SH-SY5Y (cell line): ENCODE measurements around the gene MAGEF1.

Experiments
- GATA2 ChIP-seq: IDR thresholded peaks from 2 replicates; pipeline ENCODE4 v1.6.1; 2011; ENCODE audit warnings: mild to moderate bottlenecking, low read depth, low read length
- GATA3 ChIP-seq: IDR thresholded peaks from 2 replicates; pipeline ENCODE4 v1.6.1; 2011; ENCODE audit warnings: low read depth, mild to moderate bottlenecking, low read length, moderate library complexity

Gene MAGEF1, protein sequence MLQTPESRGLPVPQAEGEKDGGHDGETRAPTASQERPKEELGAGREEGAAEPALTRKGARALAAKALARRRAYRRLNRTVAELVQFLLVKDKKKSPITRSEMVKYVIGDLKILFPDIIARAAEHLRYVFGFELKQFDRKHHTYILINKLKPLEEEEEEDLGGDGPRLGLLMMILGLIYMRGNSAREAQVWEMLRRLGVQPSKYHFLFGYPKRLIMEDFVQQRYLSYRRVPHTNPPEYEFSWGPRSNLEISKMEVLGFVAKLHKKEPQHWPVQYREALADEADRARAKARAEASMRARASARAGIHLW

DNA sequence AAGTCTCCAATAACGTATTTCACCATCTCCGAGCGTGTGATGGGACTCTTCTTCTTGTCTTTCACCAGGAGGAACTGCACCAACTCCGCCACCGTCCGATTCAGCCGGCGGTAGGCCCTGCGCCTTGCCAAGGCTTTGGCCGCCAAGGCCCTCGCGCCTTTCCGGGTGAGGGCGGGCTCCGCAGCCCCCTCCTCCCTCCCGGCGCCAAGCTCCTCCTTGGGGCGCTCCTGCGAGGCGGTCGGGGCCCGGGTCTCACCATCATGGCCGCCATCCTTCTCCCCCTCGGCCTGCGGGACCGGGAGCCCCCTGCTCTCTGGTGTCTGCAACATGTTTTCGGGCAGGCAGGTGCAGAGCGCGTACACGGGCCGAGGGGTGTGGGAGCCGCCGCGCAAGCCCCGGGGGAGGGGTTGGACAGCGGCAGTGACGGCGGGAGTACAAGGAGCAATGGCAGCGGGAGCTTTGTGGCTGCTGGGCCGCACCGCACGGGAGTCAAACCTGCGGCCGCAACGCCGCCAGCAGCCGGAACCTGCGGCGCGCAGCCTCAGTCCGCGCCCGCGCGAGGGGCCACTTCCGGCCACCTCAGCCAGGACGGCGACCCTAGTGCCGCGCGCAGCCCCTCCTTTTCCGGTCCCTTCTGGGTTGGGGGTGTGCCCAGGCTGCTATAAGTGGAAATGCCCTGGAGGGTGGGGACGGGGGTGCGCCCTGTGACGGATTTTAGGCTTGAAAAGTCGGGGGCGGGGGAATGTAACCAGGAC lies at the start of gene MAGEF1:
Gene MAGEF1 (minus strand): TSS at position 572 of the 755 bp plus-strand sequence. CDS start 243 bp downstream, at position 329.
- TF ChIP-seq GATA2 (no peak), GATA3 (no peak)

DNA sequence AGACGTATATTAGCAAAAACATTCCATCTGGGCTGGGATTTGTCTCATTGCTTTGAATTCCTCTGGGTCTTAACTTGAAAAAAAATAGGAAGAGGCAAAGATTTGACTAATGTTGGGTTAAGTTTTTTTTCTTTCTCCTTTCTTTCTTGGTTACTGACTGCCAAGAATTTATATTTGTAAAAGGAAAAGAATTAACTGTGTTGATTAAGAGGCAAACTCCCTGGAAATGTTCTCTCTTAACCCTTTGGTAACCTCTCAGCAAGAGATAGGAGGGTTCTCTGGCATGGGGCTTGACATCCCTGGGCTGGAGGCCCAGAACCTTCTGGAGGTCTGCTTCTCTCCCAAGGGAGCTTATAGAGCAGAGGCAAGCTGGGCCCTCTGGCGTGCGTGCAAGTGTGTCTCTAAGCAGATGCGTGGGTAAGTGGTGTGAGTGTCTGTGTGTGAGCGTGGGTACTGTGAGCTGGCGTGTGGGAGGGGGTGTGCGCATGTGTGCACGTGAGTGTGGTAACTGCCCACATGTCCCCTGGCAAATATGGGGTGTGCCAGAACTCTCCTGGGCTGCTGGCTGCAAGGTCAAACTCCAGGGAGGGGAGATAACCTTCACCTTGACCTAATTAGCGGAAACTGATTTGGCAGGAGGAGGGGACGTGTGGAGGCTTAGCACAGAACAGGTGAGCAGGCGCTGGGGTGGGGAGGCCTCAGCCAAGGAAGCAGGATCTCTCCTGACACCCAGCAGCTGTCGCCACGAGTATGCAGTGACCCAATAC lies 49.4 kb upstream of the MAGEF1 start:
- TF ChIP-seq GATA2 = no peak
- TF ChIP-seq GATA3 = no peak

DNA sequence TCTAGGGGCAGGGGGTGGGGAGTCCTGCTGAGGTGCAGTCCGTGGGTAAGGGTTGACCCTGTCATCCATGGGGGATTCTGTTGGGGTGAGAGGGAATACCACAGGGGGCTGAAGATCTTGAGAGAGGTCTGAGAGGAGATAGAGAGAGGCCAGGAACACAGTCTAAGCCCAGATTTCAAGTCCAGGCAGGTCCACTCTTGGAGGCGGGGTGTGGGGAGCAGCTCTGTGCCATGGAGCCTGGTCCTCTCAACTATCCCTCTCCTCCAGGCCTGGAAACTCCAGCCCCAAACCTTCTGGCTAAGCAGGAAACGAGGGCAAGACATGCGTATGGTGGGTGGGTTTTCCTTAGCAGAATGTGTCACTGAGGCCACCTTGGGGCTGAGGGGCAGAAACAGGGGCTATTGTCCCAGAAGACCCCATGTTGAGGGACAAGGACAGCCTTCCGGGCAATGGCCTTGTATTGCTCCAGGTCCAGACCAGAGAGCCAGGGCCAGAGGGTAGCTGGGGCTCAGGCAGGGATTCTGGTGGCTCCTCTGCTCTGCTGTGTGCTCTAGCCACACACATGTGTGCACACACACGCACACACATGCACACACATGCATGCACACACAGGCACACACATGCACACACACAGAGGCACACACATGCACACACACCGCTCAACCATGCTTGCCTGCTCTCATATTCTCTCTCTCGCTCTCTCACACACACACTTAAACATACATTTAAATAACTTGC lies 48.6 kb upstream of the MAGEF1 start:
- TF ChIP-seq GATA2 = no peak

DNA sequence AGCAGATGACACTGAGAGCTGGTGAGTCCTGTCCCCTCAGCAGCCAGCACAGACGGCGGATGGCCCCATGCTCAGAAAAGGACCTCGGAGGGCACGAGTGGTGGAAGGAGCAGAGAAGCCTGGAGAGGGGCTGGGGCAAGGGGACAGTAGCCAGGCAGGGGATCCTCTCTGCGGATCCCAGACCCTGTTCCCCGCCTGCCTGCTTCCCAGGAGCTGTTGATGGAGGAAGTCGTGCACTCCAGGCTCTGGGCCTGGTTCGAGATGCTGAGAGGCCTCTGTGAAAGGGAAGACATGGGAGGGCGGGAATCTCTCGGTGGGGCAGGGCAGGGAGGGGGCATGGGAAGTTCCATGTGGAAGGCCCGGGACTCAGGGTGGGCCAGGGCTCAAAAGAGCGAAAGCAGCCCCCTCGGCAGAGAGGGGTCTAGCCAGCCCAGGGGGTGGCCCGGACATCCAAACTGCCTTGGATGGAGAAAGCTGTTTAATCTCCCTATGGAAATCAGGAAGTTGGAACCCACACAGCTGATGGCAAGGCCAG lies 47.9 kb upstream of the MAGEF1 start:
- TF ChIP-seq GATA3 (no peak), GATA2 (no peak)

DNA sequence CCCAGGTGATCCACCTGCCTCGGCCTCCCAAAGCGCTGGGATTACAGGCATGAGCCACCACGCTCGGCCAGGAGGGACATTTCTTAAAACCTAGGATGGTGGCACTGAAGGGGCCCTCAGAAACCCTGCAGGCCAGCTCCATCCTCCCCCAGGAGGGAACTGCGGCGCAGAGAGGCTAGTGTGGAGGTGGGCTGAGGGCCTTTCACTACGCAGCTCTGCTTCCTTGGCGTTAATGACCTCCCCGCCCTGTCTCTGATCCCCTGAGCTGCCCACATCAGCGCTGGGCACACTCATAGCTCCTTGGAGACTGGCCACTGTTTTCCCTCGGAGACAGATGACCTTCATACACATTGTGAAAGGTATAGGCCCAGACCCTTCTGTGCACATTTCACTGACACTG lies 46.2 kb upstream of the MAGEF1 start:
- TF ChIP-seq GATA3 (no peak), GATA2 (no peak)

DNA sequence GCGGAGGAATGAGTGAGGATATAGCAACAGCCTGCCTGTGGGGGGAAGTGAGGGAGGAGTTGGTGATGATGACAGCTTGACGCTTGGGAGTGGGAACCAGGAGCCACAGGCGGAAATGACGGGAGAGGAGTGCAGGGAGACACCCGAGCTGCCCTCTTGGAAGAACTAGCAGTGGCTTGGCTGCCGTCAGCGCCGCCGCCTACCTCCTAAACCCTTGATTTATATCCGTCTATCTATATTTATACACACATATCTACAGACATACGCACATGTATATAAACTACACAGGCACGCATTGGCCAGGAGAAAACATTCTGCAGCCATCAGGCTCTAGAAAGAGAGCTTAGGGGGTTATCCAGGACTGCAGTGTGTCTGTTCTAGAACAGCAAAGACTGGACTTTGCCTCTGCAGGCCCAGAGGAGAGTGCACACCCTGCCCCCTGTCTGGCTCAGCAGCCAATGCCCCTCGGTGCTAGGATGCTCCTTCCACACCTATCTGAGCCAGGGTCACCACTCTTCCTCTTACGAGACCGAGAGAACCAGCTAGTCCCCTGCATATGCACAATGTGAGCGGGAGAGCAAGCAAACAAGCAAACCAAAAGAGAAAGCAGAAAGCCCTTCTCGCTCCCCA lies 45.3 kb upstream of the MAGEF1 start:
- no peak for TF ChIP-seq GATA2
- TF ChIP-seq GATA3 = no peak

DNA sequence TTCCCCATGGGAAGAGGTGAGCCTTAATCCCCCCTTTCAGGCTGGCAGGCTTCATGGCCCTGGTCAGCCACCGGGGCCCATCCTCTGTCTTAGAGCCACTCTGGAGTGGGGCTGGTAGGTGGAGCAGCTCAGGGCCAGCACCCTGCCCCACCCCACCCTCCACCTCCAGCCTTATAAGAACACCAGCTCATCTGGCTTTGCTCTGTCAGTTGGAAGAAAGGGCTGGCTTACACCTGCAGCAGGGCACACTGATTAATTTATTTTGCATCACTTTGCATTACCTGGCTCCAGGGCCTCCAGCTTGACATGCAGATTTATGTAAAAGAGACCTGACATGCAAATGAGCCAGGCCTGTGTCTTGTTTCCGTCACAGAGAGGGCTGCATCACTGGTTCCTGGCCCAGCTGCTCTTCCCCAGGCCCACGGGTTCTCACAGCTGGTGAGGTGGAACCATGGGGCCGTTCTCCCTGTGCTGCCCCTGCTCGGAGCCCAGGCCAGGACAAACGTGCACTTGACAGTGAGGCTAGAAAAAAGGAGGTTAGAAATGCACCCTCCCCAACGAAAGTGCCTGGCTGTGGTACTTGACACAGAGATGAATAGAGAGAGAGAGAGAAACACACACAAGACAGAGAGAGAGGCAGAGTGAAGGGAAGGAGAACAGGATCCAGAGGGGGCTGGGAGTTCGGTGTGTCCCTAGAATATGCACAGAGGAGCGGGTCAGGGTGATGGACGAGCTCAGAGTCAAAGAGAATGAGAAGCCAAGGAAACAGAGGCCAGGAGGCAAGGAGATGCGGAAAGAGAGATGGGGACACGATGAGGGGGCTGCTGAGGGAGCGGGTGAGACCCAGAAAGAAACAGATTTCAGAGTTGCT lies 44.5 kb upstream of the MAGEF1 start:
- TF ChIP-seq GATA2 (no peak), GATA3 (no peak)

DNA sequence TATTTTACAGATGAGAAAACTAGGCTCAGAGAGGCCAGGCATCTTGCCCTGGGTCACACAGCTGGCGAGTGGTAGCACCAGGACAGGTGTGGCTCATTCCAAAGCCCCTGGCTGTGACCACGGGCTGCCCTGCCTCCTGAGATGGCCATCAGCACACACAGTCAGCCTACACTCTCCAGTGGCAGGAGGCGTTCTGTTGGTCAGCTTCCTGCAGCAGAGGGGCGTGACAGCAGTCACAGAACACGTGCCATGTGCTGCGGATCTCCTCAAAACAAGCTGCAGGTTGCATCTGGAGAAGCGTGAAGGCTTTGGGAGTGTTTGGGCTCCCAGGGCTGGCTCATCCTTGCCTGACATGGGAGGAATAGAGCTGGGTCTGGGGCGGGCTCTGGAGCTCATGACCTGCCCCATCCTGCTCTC lies 43.5 kb upstream of the MAGEF1 start:
- TF ChIP-seq GATA2 (no peak), GATA3 (no peak)

DNA sequence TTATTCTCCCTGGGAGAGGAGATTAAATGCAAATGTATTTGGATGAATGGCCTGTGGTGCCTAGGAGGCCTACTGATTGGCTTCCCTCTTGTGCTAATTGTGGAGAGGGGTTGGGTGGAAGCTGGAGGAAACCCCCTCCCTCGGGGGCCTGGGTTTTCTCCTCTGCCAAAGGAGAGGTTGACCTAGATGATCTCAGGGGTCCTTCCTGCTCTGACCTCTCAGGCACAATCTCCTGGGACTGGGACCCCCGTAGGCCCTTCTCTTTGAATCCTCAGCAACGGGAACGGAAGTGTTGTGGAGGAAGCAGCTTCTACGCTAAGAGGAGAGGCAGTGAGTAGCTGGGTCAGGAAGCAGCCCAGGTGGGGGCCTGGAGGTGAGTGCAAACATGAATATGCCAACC lies 40.5 kb upstream of the MAGEF1 start:
- no peak for TF ChIP-seq GATA3
- TF ChIP-seq GATA2 = no peak

DNA sequence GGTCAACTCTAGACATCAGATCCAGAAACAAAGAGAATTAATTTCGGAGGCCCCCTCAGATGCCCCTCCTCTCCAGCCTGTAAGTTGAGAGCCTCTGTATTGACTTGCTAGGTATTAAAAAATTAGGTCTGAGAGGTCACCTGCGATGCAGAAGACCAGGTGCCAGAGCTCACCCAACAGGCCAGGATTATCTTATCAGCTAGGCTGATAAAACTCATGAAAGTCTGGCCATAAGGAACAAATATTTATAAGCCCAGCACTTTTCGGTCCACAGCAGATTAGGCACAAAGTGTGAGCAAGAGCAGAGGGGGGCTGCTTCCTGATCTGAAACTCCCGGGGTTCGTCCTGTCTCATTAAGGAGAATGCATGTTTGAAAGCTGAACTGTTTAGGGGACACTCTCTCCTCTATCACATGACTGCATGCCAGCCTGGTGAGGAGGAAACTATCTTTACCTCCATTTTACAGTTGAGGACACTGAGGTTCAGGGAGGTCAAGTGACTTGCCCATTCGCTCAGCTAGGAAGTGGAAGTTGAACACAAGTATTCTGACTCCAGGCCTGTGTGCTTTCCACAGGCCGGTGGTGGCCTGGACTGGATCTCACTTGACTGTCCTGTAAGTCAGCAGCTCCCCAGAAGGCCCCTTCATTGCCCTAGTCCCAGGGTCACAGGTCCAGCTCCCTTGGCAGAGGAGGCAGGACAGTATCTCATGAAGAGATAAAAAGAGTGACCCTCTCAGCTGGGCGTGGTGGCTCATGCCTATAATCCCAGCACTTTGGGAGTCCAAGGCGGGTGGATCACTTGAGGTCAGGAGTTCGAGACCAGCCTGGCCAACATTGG lies 39.6 kb upstream of the MAGEF1 start:
- no peak for TF ChIP-seq GATA3
- TF ChIP-seq GATA2 = no peak

DNA sequence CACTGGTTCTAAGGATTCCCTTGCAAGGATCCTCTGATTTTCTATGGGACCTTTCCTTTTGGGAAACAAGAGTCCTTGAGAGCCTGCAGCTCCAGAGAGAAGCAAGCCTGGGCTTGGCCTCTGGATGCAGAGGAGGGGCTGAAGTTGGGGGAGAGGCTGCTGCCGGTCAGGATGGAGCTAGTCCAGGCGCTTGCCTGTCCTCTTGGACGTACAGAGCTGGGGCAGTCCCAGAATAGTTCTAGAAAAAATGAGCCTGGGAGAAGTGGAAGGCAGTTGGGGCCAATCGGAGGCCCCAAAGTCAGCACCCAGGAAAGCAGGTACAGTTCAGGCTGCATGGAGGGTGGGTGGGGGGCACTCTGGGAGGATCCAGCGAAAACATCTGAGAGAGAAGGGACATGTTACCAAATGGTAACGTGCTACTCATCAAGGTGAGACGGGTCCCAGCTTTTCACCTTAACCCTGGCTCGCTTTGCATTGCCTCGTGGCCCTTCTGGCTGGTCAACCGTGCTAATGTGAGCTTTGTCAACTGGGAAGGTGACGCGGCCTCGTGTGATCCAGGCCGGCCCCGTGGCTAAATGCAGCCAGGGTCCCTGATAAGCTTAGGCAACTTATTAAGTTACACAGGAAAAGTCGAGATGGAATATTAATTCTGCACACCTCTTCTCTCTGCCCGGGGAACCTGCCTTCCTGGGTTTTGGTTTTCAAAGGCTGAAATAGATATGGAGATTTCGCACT lies 38.7 kb upstream of the MAGEF1 start:
- TF ChIP-seq GATA2 = no peak
- TF ChIP-seq GATA3 = no peak
